ENCODE data around the gene MYLK. TPM values are rescaled to one million over a fixed set of nuclear protein-coding genes. Genes with fewer than 3 reads are reported as not detected.

MYLK gene
- total RNA-seq, 4 donors from 2014 or later = 9.7 to 92.8 (median 32.5) TPM

- WGBS, 2 donors = 90 to 98% methylated on average over 1 of the region's 1 CpG
- TF ChIP-seq CTCF (IDR thresholded peaks at IDR 0.05) = no peak
- TF ChIP-seq POLR2A (IDR thresholded peaks at IDR 0.05) = no peak
- intact Hi-C loops (cut with DNase I; ENCODE audit: low total_unique reads) = no loop called here
Observed at GRCh38 chr3:123562547-123562946, 321.6 kb downstream of the MYLK start.

DNA sequence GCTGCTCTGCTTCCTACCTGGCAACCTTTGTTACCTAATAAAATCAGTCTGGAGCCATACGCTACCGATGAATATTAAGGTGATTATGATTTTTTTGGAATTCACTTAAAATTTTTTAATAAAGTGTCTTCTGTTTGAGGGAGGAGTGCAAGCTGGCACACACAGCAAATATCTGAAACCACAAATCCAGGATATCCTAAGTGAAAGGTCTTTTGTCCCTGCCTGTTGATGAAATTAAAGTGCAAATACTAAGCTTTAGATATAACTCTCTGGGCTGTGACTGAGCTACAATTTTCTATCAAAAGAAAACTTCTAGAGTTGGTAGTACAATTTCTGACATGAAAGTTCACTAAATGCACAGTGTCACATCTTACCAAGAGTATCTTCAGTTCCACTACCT is 322.9 kb downstream of the MYLK start:
- intact Hi-C loops (cut with DNase I; ENCODE audit: low total_unique reads) = no loop called here
- WGBS, 2 donors = 55 to 83% methylated on average over 2 of the region's 2 CpGs
- no peak for TF ChIP-seq POLR2A (IDR thresholded peaks at IDR 0.05)
- TF ChIP-seq CTCF (IDR thresholded peaks at IDR 0.05) = no peak

More at GRCh38 chr3:123562547-123562946, 321.6 kb downstream of the MYLK start:
- H3K4me3 ChIP-seq (ENCODE audit: low read depth, poor library complexity, severe bottlenecking) = no peak overlapping the region
- DNase-seq (ENCODE audit: low spot score in 2 of 2) = no peak

More for the DNA sequence above, 322.9 kb downstream of the MYLK start:
- DNase-seq (ENCODE audit: low spot score in 2 of 2) = no peak
- no peak overlapping the region for H3K4me3 ChIP-seq (ENCODE audit: low read depth, poor library complexity, severe bottlenecking)

Other genes starting within 250 kb of the MYLK start
- 10 to 100 TPM in 3 of 4 donors, 1 to 10 TPM in 1; 9.8 to 20.1 (median 12.9) TPM for gene CCDC14, start 76.9 kb upstream of the MYLK start, total RNA-seq
- gene ROPN1, start 107.8 kb upstream of the MYLK start, total RNA-seq = 1 to 10 TPM in 2 of 4 donors, not detected in 2; 1.2 to 3.8 TPM
- gene KALRN, start 149.0 kb upstream of the MYLK start, total RNA-seq = 10 to 100 TPM; 12.0 to 20.3 (median 15.1) TPM

Data from lower leg skin (tissue), 4 donors.